ENCODE data around the gene GAPT.
"Not testable (repeated sequence)": the region's sequence is repeated elsewhere in the genome, so short reads cannot be mapped to it uniquely, and the experiment has no call there.

- not testable (repeated sequence) for TF ChIP-seq CTCF (conservative IDR thresholded peaks at IDR 0.05); ZFX (IDR thresholded peaks at IDR 0.05)
Measured at GRCh38 chr5:58541935-58542334, 50.7 kb downstream of the GAPT start.
